Activated T-cell treated with anti-CD3 and anti-CD28 coated beads, Interleukin-2, amount 50 U/mL, for 4 hours (primary cell): ENCODE data around the gene IPO13. TPM values are rescaled to one million over a fixed set of nuclear protein-coding genes. Genes with fewer than 3 reads are reported as not detected.

Experiments
- ATAC-seq, 2 donors: fragments of 200-7000 bp; cut with Tn5 transposase; one replicate each; pipeline ENCODE4 v1.10.0; 2021
- DNase-seq: peaks from one replicate; pipeline ENCODE4 v3.0.0-alpha.2; 2020
- H3K27me3 Mint-ChIP-seq: one replicate; pipeline ENCODE4 v1.8.0; 2021; ENCODE audit warnings: low read depth, mixed read lengths
- H3K36me3 Mint-ChIP-seq: one replicate; pipeline ENCODE4 v1.8.0; 2022; ENCODE audit warnings: mixed read lengths; ENCODE audit not compliant: insufficient read depth
- H3K4me1 Mint-ChIP-seq: one replicate; pipeline ENCODE4 v1.8.0; 2021; ENCODE audit warnings: low read depth, mixed read lengths
- H3K4me3 Mint-ChIP-seq: one replicate; pipeline ENCODE4 v1.8.0; 2021; ENCODE audit warnings: mild to moderate bottlenecking, moderate library complexity, mixed read lengths
- H3K9me3 Mint-ChIP-seq: one replicate; pipeline ENCODE4 v1.8.0; 2021; ENCODE audit warnings: mixed read lengths
- total RNA-seq, 3 donors: library from RNA; stranded (reverse); gene quantifications; one replicate each; pipeline ENCODE4 v1.2.1, GENCODE V29; 2021

Gene IPO13
- total RNA-seq, 3 donors from 2014 or later: 27.5 to 31.9 (median 28.2) TPM

- H3K4me1 Mint-ChIP-seq: no peaks in the 10 kb centered on the region
- DNase-seq (no peak), ATAC-seq (no peak)
- peaks cover 2% of the 10 kb centered on the region for H3K36me3 Mint-ChIP-seq
- H3K27me3 Mint-ChIP-seq: no peaks in the 10 kb centered on the region
- H3K9me3 Mint-ChIP-seq: no peaks in the 10 kb centered on the region
- H3K4me3 Mint-ChIP-seq: no peak overlapping the region
Observed at GRCh38 chr1:44002606-44003157, 55.9 kb downstream of the IPO13 start.

DNA sequence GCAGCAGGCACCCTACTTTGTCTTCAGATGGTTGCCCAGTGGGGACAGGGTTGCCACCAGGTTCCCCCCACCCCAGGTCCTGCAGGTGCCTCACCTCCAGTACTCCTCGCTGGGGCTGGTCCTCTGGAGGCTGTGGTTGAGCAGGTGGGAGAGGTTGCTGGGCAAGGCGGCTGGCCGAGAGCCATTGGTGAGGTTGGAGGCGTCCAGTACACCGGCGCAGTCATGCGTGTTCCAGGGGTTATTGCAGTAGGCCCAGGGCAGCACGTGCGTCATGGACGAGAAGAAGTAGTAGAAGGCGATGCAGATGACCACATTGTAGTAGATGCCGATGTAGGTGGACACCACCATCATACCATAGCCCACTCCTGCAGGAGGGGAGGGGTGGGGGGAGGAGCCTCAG, 61.5 kb downstream of the IPO13 start:
- H3K4me3 Mint-ChIP-seq: no peak overlapping the region
- DNase-seq (no peak), ATAC-seq (no peak)
- H3K4me1 Mint-ChIP-seq: peaks cover 5% of the 10 kb centered on the region
- no peaks in the 10 kb centered on the region for H3K27me3 Mint-ChIP-seq
- no peaks in the 10 kb centered on the region for H3K9me3 Mint-ChIP-seq
- H3K36me3 Mint-ChIP-seq: no peaks in the 10 kb centered on the region

GRCh38 chr1:44010935-44011471, 64.3 kb downstream of the IPO13 start:
- no peak for DNase-seq
- ATAC-seq: no peak
- Mint-ChIP-seq H3K9me3 (no peaks in the 10 kb centered on the region), H3K4me1 (peaks cover 5% of the 10 kb centered on the region), H3K27me3 (no peaks in the 10 kb centered on the region), H3K4me3 (no peak overlapping the region), H3K36me3 (no peaks in the 10 kb centered on the region)

GRCh38 chr1:44012404-44012803, 65.7 kb downstream of the IPO13 start:
- H3K9me3 Mint-ChIP-seq: no peaks in the 10 kb centered on the region
- ATAC-seq: no peak
- H3K4me3 Mint-ChIP-seq: no peak overlapping the region
- DNase-seq: no peak
- no peaks in the 10 kb centered on the region for H3K36me3 Mint-ChIP-seq
- peaks cover 5% of the 10 kb centered on the region for H3K4me1 Mint-ChIP-seq
- H3K27me3 Mint-ChIP-seq: no peaks in the 10 kb centered on the region

GRCh38 chr1:44012941-44013609, 66.3 kb downstream of the IPO13 start:
- no peaks in the 10 kb centered on the region for H3K9me3 Mint-ChIP-seq
- DNase-seq (no peak), ATAC-seq (no peak)
- no peaks in the 10 kb centered on the region for H3K36me3 Mint-ChIP-seq
- H3K4me3 Mint-ChIP-seq: no peak overlapping the region
- H3K4me1 Mint-ChIP-seq: peaks cover 5% of the 10 kb centered on the region
- H3K27me3 Mint-ChIP-seq: no peaks in the 10 kb centered on the region

DNA sequence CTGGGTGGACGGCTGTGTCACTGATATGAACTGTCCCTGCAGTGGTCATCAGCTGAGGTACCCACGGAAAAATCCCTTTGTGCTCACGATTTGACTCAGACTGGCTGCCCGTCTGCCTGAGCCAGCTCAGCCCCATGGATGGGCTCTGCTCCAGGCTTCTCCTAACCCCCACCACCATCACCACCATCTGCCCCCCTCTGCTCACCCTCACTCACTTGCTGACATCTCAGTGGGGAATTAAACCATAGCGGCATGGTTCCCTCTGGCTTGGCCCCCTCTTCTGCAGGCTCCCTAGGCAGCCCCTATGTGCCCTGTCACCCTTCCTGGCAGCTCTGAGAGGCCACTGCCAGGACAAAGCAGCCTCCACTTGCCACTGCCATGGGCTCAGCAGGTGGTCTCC, 67.2 kb downstream of the IPO13 start:
- Mint-ChIP-seq H3K36me3 (no peaks in the 10 kb centered on the region), H3K27me3 (no peaks in the 10 kb centered on the region), H3K4me3 (no peak overlapping the region), H3K4me1 (peaks cover 5% of the 10 kb centered on the region), H3K9me3 (no peaks in the 10 kb centered on the region)
- DNase-seq (no peak), ATAC-seq (no peak)

- Mint-ChIP-seq H3K36me3 (no peaks in the 10 kb centered on the region), H3K4me1 (peaks cover 5% of the 10 kb centered on the region), H3K4me3 (no peak overlapping the region), H3K9me3 (no peaks in the 10 kb centered on the region), H3K27me3 (no peaks in the 10 kb centered on the region)
- ATAC-seq: no peak
- DNase-seq: no peak
Observed at GRCh38 chr1:44014365-44015104, 67.8 kb downstream of the IPO13 start.

- Mint-ChIP-seq H3K4me3 (no peak overlapping the region), H3K4me1 (peaks cover 5% of the 10 kb centered on the region), H3K36me3 (no peaks in the 10 kb centered on the region), H3K27me3 (no peaks in the 10 kb centered on the region), H3K9me3 (no peaks in the 10 kb centered on the region)
- DNase-seq (no peak), ATAC-seq (no peak)
Observed at GRCh38 chr1:44015206-44015605, 68.5 kb downstream of the IPO13 start.

GRCh38 chr1:44016041-44016889, 69.5 kb downstream of the IPO13 start:
- H3K4me1 Mint-ChIP-seq: peaks cover 5% of the 10 kb centered on the region
- DNase-seq (no peak), ATAC-seq (no peak)
- no peak overlapping the region for H3K4me3 Mint-ChIP-seq
- no peaks in the 10 kb centered on the region for H3K36me3 Mint-ChIP-seq
- H3K27me3 Mint-ChIP-seq: no peaks in the 10 kb centered on the region
- no peaks in the 10 kb centered on the region for H3K9me3 Mint-ChIP-seq

- DNase-seq (no peak), ATAC-seq (no peak)
- H3K36me3 Mint-ChIP-seq: no peaks in the 10 kb centered on the region
- no peaks in the 10 kb centered on the region for H3K9me3 Mint-ChIP-seq
- no peaks in the 10 kb centered on the region for H3K27me3 Mint-ChIP-seq
- H3K4me3 Mint-ChIP-seq: no peak overlapping the region
- H3K4me1 Mint-ChIP-seq: peaks cover 5% of the 10 kb centered on the region
Observed at GRCh38 chr1:44016890-44017400, 70.2 kb downstream of the IPO13 start.

Other genes starting within 250 kb of the IPO13 start
- gene ST3GAL3, start 239.4 kb upstream of the IPO13 start, total RNA-seq: 1 to 10 TPM; 5.7 to 6.6 (median 6.3) TPM
- gene ARTN, start 13.1 kb upstream of the IPO13 start, total RNA-seq: under 1 TPM; 0.33 to 0.45 (median 0.40) TPM
- 100 to 1,000 TPM; 128 to 151 (median 145) TPM for gene DPH2, start 23.1 kb downstream of the IPO13 start, total RNA-seq
- gene ATP6V0B, start 28.0 kb downstream of the IPO13 start, total RNA-seq: 100 to 1,000 TPM; 202 to 210 (median 209) TPM
- gene B4GALT2, start 32.3 kb downstream of the IPO13 start, total RNA-seq: 10 to 100 TPM; 32.1 to 35.1 (median 33.7) TPM
- gene CCDC24, start 44.6 kb downstream of the IPO13 start, total RNA-seq: 1 to 10 TPM; 1.0 to 1.8 (median 1.2) TPM
- 10 to 100 TPM; 14.3 to 25.0 (median 18.3) TPM for gene SLC6A9, start 84.5 kb downstream of the IPO13 start, total RNA-seq
- not detected for gene KLF17, start 171.9 kb downstream of the IPO13 start, total RNA-seq
- not detected for gene KLF18, start 194.7 kb downstream of the IPO13 start, total RNA-seq